RWPE2 (cell line): Measurements from ENCODE around the gene CRABP2.

ENCODE experiments used
- ATAC-seq: fragments of 200-7000 bp; cut with Tn5 transposase; 3 replicates; pipeline ENCODE4 v1.9.1; 2021; ENCODE audit warnings: low read depth
- DNase-seq: peaks from one replicate; pipeline ENCODE4 v3.0.0-alpha.2; 2020; ENCODE audit warnings: low spot score
- H3K27ac ChIP-seq: fragments of 450-650 bp; 2 replicates; pipeline ENCODE4 v1.5.1; 2017; ENCODE audit warnings: mild to moderate bottlenecking; ENCODE audit not compliant: poor library complexity, severe bottlenecking
- H3K27me3 ChIP-seq: fragments of 250-450 bp; sonication (Bioruptor Pico); 2 replicates; pipeline ENCODE4 v1.5.1; 2021; ENCODE audit warnings: mild to moderate bottlenecking, moderate library complexity; ENCODE audit not compliant: insufficient read depth, poor library complexity, severe bottlenecking
- H3K36me3 ChIP-seq: fragments of 250-450 bp; sonication (Bioruptor Pico); 2 replicates; pipeline ENCODE4 v1.5.1; 2020; ENCODE audit warnings: low read depth, mild to moderate bottlenecking, moderate library complexity
- H3K4me1 ChIP-seq: fragments of 250-450 bp; sonication (Bioruptor Pico); 2 replicates; pipeline ENCODE4 v1.5.1; 2021; ENCODE audit warnings: mild to moderate bottlenecking, moderate library complexity; ENCODE audit not compliant: insufficient read depth, poor library complexity, severe bottlenecking
- H3K4me3 ChIP-seq: fragments of 250-450 bp; sonication (Bioruptor Pico); 2 replicates; pipeline ENCODE4 v1.5.1; 2021; ENCODE audit warnings: mild to moderate bottlenecking, moderate library complexity; ENCODE audit not compliant: severe bottlenecking
- H3K9me3 ChIP-seq: fragments of 250-450 bp; sonication (Bioruptor Pico); 2 replicates; pipeline ENCODE4 v1.5.1; 2021; ENCODE audit warnings: mild to moderate bottlenecking, moderate library complexity; ENCODE audit not compliant: severe bottlenecking
- CTCF ChIP-seq: fragments of 450-650 bp; IDR thresholded peaks from one replicate; pipeline ENCODE4 v1.5.1; 2017; ENCODE audit warnings: mild to moderate bottlenecking, moderate library complexity; ENCODE audit not compliant: poor library complexity, severe bottlenecking

Gene CRABP2

DNA sequence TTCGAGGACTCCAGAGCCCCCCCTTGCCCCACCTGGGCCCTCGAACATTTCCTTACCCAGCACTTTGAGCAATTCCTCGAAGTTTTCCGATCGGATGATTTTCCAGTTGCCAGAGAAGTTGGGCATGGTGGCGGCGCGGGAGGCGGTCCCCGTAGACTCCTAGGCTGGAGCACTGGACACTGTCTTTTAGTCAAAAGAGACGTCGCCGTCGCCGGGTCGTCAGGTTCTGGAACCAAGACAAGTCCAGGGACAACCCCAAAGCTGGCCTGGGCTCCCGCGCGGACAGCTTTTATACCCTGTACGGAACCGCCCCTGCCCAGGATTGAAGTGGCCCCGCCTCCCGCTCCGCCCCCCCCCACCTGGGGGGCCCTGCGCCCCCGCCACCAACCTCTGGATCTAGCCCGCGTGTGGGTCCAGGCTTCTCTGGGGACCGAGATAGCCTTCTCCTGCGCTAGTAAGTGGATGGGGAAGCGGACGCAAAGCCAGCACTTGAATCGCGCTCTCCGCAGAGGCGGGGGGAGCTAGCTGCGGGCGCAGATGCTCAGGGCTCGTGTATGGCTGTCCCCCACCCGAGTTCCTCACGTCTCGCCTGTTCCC is at the start of gene CRABP2:
Gene CRABP2 (minus strand): TSS at position 263 of the 597 bp plus-strand sequence. CDS start 137 bp downstream, at position 126.
- DNase-seq (no peak), ATAC-seq (no peak)
- no peak for TF ChIP-seq CTCF
- Histone ChIP-seq H3K27ac (no peak within 1 kb of the TSS), H3K36me3 (no peaks in the 10 kb centered on the region), H3K9me3 (no peaks in the 10 kb centered on the region), H3K4me1 (peaks cover 40% of the 10 kb centered on the region), H3K27me3 (no peaks in the 10 kb centered on the region), H3K4me3 (peak within 1 kb of the TSS; percentile 13)

DNA sequence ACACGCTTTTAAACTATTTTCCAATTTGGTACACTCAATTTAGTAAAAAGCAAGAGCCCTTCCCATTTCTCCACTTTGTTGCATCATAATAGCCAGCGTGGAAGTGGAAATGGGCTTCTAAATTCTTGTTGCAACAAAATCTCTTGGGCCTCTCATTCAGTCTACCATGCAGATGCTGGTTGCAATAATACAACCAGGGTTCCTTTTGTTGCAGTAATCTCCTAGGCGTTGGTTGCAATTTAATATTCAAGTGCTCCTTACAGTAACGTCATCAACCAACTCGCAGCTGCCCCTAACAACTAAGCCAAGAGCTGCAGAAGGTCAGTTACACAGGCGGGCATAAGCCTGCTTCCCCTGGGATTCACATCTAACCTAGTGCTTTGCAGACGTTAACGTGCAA is 48.8 kb upstream of the CRABP2 start:
- H3K27me3 ChIP-seq = no peaks in the 10 kb centered on the region
- no peak overlapping the region for H3K27ac ChIP-seq
- H3K4me1 ChIP-seq = peaks cover 11% of the 10 kb centered on the region
- H3K9me3 ChIP-seq = no peaks in the 10 kb centered on the region
- TF ChIP-seq CTCF = no peak
- ATAC-seq (no peak), DNase-seq (no peak)
- H3K4me3 ChIP-seq = no peak overlapping the region
- H3K36me3 ChIP-seq = peaks cover 9% of the 10 kb centered on the region

GRCh38 chr1:156752843-156753482 is 47.6 kb upstream of the CRABP2 start:
- ATAC-seq (no peak), DNase-seq (no peak)
- Histone ChIP-seq H3K4me3 (peak overlapping the region; percentile 67), H3K9me3 (no peaks in the 10 kb centered on the region), H3K27me3 (no peaks in the 10 kb centered on the region), H3K27ac (peak overlapping the region; percentile 98), H3K36me3 (peaks cover 12% of the 10 kb centered on the region), H3K4me1 (peaks cover 22% of the 10 kb centered on the region)
- TF ChIP-seq CTCF = no peak

DNA sequence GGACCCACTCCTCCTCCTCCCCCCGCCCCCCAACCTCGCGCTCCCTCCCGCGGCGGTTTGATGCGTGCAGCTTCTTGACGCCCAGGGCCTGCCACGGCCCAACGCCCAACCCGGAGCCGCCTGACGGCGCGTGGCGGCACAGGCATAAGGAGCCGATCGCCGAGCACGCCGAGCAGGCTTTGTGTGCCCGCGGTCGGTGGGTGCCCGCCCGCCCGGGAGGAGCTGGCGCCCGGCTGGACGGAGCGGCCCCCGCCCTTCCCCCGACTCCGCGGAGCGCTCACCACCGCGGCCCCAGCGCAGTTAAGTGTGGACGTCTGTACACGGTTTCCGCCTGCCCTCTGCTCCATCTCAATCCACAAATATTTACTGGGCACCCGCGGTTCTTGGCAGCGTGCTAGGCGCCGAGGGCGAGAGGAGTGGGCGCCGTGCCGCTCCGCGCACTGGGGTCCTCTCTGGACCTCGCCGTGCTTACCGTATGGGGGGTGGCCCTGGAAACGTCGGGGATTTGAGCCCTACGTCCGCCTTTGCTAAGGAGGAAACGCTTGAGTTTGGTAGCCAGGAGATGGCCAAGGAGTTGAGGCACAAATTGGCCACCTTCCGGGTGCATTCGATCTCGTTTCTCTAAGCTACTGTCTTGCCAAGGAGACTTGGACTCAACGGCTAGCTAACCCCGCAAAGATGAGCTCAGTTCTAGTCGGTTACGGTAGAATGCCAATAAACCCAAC is 46.5 kb upstream of the CRABP2 start:
- Histone ChIP-seq H3K4me3 (peak overlapping the region; percentile 67), H3K27ac (peak overlapping the region; percentile 98), H3K27me3 (no peaks in the 10 kb centered on the region), H3K9me3 (no peaks in the 10 kb centered on the region), H3K36me3 (peaks cover 19% of the 10 kb centered on the region), H3K4me1 (peaks cover 28% of the 10 kb centered on the region)
- DNase-seq = peak; percentile 96
- ATAC-seq = peak; percentile 47
- TF ChIP-seq CTCF = no peak
